Islet precursor cell (in vitro differentiated cells): ENCODE results near the gene GDF7.

Experiments
- DNase-seq: peaks from one replicate; pipeline ENCODE4 v3.0.0-alpha.2; 2018

Gene GDF7

DNA sequence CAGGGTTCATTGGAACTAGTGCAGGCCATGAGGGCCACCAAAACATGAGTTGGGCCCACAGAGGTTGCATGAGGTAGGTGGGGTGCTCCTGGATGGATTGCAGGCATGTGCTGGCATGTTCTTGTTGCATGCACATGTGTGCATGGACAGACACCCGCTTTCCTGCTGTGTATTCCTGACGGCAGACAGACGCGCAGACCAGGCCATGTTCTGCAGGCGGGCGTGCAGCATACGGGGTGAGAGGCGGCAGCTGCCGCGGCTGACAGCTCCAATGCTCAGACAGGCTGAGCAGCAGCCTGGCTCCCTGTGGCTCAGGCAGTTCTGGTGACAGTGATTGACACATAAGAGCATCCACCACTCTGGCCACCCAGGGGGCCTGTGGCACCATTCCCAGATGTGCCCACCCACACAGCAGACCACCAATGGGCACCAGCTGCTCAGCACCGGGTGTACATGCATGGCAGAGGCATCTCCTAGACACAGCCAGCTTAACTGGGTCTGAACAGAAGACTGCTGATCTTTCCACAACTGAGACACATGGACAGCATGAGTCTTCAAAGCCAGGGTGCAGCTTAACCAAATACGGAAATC, 37.3 kb upstream of the GDF7 start:
- DNase-seq = no peak

DNA sequence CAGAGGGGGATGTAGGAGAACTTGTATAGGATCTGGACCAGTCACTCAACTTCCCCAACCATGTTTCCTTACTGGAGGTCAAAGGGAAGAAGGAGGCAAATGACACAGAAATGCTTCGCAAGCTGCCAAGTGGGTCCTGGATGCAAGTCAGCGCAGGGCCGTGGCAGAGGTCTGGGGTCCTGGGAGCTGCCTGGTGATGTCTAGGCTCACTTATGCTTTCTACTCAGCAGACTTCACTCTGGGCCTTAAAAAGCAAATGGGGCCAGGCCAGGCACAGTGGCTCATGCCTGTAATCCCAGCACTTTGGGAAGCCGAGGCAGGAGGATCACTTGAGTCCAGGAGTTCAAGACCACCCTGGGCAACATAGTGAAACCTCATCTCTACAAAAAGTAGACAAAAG, 36.0 kb upstream of the GDF7 start:
- no peak for DNase-seq

DNA sequence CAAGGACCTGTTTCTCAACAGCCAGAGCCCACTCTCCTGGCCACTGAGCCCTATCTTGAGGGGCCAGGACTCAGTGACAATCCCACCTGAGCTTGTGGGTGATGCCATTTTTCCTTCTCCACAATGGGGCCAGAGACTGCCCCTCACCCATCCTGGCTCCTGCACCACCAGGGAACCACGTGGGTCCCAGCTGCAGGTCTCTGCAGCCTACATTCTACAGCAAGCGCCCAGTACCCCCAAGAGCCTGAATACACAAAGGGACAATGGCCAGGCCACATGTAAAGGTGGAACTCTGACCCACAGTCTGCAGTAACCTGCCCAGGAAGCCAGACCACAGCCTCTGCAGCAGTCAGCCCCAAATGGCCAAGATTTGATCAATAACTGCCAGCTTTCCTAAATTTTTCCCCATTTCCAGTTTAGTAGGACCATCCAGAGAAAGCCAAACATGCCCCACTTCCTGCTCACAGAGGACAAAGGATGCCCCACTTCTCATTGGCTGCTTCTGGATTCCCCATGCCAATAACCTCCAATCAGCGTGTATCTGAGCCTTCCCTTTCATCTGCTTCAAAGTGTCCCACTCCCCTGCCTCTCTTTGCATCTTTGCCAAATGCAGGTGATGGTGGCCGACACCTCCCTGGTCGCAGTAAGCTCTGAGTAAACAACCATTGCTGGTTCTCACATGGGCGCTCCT, 35.2 kb upstream of the GDF7 start:
- DNase-seq = no peak

DNA sequence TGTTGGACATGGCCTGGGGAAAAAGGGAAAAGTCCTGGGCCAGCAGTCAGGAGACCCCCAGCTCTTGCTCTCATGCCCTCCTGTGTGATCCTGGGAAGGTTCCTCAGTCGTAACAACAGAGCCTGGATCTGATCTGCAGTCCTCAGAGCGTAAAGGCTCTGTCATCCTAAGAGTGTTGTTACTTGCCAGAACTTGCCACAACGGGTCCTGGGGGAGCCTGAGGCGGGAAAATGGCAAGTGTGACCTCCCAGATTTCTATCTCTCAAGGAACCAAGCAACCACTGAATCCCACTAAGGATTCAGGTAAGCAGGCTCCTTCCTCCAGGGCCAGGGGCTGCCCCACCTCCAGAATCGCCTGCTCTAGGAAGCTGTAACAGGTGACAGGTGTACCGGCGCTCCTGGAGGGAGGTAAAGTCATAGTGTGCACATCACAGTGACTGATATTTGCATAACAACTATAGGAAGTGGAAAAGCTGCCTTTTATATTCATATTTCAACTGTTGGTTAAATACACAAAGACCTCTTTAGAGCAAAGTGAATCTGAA, 34.4 kb upstream of the GDF7 start:
- DNase-seq = no peak

DNA sequence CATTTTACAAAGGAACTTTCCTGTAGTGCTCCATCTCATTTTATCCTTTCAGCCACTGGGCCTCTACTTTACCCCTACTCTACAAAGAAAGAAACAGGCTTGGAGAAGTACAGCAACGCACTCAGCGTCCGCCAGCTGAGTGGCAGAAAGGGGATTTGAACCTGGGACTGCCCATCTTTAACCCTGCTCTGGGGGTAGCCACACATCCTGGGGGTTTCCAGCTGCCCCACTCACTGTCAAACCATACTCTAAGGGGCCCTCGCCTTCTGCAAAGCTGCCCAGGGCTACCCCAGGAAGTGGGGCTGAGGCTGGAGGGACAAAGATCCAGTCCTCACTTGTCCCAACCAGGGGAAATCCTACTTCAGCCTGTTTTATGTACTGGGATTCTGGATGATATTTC, 33.9 kb upstream of the GDF7 start:
- DNase-seq = no peak

DNA sequence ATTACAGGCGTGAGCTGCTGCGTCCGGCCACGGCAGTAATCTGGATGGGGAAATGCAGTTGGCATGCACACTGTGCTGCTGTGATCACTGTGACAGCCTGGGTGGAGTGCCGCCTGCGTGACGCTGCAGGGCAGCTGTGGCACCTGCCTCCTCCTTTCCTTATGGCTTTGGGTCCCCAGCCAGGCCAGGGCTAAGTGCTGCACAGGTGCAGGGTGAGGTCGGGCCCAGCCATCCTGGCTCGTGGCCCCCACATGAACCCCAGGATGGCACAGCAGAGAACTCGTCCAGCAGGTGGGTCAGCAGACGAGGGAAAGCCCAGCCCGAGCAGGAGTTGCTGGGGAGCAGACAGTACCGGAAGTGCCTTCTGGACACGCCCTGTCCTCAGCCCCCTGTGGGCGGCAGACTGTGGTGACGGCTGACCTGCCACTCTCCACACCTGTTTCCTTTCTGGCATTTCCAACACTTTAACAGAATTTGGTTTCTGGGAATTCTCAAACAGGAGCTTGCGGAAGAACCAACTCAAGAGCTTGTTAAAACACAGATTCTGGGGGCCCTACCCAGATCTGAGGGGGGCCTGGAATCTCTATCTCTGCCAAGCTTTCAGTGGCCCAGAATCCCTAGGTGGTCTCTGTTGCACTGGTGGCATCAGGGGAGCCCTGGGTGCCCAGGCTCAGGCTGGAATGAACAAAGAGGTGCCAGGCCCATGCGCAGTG, 33.0 kb upstream of the GDF7 start:
- DNase-seq = no peak

DNA sequence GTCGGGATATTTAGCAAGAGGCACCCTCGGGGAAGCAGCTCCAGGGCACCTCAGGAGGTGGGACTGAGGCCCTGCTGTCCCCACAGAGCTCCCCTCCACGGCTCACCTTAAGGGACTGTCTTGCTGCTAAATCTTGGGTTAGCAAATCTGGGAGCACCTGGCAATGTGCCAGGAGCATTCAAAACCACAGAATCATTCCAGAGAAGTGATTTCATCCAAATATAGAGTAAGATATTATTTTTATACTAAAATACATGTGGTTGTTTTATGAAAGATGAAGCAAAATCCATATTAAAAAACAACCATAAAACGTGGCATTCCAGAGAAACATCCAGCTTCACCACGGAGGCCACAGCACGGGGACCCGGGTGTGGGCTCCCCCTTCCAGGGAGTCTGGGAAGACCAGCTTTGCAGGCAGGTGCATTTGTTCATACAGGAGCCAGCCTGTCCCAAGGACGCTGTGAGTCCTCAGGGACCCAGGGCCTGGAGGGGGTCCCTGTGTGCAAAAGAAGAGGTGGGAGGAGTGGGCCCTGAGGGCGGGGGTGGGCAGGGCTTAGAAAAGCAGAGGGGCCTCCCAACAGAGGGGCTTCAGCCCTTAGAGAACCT, 32.3 kb upstream of the GDF7 start:
- no peak for DNase-seq

DNA sequence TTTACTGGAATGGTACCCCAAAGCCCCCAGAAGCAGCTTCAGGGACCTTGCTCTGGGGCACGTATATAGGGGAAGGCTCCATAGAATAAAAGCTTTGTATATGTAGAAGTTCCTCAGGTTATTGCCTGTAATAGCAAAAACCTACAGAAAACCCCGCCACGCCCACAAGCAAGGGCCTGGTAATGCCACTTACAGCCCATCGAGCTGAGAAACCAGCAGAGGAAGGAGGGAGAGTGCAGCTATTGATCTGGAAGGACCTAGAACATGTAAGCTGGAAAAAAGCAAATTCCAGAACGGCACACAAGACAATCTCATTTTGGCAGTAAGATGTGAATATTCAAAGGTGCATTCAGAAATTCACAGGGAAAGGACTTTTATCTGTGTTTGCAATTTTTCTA, 31.8 kb upstream of the GDF7 start:
- DNase-seq = no peak

DNA sequence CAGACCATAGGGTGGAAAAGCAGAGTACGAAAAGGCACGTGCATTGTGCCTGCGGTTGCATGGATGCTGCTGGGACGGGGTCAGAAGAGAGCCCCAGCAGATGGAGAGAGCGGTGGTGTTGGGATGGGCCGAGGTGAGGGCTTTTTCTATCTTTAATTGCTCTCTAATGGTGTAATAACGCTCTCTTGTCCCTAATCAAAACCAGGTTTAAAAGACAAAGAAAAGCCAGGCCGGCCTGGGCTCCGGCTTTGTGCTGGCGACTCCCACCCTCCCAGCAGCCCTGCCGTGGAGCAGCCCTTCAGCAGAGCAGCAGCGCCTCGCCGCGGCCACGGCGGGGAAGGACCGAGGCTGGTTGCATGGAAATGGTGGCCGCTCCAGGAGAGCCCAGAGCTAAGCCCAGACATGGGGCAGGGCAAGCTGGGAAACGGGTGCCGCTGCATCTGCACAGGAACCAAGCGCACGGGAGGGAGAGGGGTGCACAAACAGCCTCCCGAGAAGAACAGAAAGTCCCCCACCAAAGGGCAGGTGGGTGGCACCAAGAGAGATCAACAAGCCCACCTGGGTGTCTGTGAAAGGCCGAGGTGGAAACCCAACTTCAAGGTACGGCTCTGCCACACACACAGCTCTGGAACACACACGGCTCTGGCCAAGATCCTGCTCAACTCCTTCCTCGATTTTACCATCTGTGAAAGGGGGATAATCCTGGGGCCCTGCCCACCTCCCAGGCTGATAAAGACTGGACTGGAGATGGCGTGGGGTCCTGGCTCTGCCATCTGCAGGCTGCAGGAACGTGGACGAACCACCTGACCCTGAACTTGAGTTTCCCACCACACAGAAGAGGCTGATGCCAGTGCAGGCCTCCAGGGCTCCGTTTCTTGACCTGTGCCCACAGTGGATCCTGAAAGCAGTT, 31.0 kb upstream of the GDF7 start:
- DNase-seq = peak; percentile 95

DNA sequence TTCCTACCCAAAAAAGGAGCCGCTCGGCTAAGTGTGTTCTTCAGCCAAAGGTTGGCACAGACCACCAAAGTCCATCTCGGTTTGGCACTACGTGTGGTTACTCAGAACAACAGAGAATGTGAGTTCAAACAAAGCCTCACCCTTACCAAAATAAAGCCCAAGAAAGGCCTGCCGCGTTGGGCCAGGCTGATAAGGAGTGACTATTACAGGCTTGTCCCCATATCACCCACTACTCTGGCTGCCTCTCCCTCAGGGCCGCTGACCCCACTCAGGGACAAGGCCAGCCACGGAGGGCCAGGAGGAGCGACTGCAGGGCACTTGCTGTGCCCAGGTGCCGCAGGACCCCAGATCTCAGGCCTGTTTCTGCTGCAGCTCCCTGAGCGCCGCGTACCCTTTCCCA, 29.8 kb upstream of the GDF7 start:
- no peak for DNase-seq

DNA sequence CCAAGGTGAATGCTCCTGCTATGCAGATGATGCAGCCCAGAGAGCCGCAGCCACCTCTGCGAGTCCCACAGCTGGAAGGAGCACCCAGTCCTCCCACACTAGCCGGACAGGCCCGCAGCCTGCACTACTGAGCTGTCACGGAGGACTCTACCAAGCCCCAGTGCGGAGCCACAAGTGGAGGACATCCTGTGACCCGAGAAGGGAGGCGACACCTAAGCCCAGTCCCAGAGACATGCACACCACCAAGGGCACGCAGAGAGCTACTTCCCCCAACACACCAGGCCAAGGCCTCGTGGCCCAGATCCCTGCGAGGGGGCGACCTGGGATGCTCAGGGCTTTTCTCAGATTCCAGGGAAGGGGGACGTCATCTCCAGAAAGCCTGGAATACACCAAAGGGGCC, 28.9 kb upstream of the GDF7 start:
- no peak for DNase-seq

DNA sequence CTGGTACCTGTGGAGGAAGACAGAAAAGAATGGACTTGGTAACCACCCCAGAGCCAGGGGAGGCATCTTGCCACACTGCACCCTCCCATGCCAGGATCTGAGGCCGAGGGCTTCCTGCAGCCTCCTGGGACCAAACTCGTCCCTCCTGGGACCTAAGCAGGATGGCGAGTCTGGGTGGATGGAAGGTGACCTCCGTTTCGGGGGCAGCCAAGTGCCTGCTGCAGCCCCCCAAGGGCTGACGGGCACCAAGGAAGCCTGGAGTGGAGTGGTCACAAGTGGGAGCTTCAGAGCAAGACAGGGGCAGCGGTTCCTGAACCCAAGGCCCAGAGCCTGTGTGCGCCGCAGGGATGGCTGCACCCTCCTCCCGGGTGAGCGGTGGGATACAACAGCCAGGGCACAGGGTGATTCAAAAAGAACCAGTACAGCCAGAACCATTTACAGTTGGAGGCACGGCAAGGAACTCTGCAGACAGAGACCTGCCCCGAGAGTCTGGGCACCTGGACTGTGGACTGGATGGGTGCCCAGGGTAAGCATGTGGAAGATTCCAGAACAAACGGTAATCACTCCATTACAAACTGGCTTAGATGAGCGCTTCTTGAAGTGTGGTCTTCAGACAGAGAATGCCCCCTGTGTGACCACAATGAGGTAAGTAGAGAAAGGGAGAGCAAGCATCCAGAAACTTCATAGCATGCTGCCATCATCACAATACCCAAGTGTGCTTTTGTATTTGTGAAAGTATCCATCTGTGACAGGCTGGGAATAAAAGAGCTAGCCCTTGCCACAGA, 28.1 kb upstream of the GDF7 start:
- DNase-seq = no peak

DNA sequence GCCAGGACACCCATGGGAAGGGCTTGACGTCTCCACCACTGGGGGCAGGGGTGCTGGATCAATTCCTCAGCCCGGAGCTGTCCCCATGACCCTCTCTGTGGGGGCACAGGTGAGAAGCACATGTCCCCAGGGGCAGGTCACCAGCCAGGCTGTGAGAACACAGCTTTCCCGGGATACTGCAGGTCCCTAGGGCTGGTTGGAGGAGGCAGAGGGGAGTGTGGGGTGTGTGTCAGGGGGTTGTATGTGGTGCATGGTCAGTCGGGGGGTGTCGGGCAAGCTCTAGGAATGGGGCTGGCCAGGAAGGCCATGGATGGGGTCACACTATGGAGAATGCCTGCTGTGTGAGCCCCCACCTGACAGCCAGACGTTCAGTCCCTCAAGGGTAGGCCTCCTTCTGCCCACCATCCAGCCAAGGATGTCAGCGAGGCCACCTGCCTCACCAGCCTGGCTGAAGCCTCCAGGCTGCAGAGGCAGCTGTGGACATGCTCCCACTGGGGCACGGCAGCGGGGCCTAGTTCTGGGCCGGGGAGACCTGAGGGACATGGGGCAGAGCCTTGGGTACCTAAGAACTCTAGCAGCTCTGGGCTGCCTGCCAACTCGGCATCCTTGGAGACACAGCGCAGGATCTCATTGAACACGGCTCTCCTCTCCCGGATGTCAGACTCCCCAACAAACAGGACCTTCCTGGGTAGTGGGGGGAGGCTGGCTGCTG, 26.4 kb upstream of the GDF7 start:
- DNase-seq = no peak

DNA sequence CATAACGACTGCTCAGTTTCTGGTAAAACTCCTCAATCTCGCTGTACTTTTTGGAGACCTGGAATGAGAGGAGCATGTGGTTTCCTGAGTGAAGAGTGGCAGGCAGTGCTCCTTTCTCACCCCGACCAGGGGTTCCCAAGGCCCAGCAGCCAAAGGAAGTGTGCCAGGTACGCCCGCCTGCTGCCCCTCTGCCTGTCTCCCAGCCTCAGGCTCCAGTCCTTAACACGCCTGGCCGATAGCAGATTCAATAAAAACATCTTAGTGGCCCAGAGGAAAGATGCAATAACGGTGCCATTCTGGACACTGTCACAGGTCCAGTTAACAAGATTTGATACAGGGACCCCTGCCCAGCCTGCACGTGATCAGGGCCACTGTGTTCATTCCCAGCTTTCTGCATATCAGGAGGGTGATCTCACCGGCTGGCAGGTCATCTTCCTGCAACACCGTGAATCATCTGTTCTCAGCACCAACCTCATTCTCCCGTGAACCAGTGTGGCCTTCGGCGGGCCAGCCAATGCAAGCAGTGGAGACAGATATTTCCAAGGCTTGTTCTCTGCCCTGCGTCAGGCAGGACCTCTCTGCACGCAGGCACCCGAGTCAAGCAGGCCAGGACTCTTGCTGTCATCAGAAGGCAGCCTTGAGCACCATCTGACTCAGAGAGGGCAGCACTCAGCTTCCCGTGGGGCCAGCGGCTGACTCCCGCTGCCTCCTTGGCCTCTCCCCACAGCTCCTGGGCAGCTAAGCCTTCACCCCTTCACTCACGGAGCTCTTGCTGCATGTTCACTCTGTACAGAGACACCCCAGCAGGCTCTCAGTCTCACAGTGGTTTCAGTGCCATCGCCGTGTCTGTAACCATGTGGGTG, 25.6 kb upstream of the GDF7 start:
- DNase-seq = peak; percentile 83

DNA sequence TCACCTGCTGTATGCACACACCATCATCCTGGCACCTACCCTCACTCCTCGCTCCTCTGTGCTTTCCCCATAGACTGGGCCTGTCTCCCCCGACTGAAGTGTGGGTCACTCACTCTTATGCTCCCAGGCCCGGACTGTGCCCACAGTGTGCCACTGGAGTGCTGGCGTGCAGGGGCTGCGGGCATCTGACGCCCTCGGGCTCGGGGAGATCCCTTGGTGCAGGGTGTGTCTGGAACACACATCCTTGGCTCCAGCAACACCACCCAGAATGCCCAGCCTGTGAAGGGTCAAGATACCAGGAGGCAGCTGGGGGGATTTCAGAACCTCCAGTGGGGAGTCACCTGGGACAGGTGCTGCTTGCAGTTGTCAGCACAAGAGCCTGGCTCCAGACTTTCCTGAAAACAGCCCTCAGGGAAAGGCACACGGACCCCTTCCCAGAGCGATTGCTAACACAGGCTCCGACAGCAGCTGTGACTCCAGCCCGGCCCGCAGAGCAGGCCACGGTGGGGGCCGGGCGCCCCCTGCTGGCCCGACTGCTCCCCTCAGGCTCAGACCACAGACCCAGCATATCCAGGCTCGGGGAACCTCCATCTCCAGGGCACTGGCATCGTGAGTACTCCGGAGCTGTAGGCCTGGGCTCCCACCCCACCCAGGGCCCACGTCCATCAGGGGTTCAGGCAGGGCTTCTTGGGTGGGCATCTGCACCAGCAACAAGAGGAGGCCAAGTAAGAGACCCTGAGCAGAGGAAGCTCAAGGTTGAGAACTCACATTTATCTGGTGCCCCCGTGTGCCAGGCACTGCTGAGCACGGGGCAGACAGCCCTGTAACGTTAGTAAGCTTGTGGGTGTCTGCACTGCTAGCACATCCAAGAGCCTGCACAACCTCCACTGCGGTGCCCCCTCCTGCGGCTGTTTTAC, 24.6 kb upstream of the GDF7 start:
- DNase-seq = peak; percentile 91

DNA sequence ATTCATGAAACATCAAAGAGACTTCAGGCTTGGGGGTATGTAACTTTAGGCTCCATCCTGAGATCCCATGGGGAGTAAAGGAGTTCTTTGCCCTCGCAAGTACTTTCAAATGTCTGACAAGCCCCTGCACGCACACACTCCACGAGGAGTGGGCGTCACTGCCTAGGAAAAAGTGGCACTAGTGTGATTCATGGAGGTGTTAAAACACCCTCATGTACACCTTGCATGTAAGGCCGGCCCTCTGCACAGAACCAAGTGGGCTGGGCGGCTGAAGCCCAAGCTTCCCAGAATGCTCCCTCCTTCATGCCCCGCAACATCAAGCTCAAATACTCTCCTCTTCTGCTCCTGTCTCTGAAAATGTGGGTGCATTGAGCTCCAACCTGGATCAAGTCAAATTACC, 23.9 kb upstream of the GDF7 start:
- no peak for DNase-seq

DNA sequence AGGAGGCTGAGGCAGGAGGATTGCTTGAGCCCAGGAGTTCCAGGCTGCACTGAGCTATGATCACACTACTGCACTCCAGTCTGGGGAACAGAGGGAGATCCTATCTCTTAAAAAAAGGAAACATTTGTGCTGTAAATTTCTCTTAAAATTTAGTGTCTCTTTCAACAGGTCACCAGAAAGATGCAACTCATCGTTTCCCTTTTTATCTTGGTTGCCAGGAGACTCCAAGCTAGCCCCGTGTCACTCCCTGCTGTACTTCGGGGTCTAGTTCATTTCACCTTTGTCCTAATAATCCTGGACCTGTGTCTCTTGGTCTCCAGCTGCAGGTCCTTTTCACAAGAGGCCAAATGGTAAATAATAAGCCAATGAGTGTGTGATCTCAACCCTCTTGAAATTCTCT, 23.1 kb upstream of the GDF7 start:
- DNase-seq = no peak

DNA sequence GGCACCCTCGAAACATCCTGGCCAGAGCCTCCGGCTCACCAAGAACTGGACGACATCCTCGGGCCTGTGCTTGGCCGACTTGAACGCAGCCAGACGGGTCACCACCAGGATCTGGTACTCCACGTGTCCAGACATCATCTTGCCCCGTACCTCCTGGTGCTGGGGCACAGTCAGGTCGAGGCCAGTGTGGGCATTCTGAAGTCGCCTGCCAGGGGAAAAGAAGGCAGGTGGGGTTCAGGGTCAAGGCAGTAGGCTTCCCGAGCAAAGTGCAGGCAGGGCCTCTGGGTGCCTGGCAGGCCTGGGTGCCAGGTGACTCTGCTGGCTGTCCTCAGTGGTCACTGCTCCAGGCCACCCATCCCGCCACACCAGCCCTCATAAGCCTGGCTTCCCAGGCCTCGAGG, 21.6 kb upstream of the GDF7 start:
- no peak for DNase-seq

DNA sequence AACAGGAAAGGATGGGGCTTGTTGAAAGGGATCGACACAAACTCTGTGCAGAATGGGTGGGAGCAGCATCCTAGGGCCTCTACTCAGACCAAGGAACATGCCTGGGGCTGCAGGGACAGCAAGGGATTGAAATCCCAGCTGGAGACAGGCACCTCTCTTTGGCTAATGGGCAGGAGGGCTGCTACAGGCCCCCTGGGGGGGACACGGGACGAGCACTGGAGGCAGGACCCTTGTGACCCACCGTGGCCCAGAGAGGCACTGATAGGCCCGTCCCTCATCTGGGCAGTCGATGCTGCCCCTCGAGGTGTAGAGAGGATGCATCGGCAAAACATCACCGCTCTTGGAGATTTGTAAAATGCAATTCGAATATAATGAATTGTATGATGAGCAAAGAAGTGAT, 21.2 kb upstream of the GDF7 start:
- no peak for DNase-seq
